ENCODE data around the gene TWIST1.

GRCh38 chr7:19117091-19117869 is at the start of gene TWIST1:
- TF ChIP-seq POLR2AphosphoS5 (IDR thresholded peaks at IDR 0.05; ENCODE audit: low read depth, low read length) (no peak), TAF1 (IDR thresholded peaks at IDR 0.05; ENCODE audit: borderline replicate concordance, low read depth, low read length) (no peak), POLR2A (IDR thresholded peaks at IDR 0.05; ENCODE audit: low read depth, low read length) (no peak)
